Nephron (organoid): ENCODE measurements around the gene TMEM222.
"Not testable (repeated sequence)": the region's sequence is repeated elsewhere in the genome, so short reads cannot be mapped to it uniquely, and the experiment has no call there.

Experiments
- H3K27ac Mint-ChIP-seq, 3 experiments: 2 replicates each; pipeline ENCODE4 v1.8.0; 2020; ENCODE audit warnings: mixed read lengths in 3 of 3, mild to moderate bottlenecking in 2 of 3, moderate library complexity in 1 of 3
- H3K27me3 Mint-ChIP-seq: 2 replicates; pipeline ENCODE4 v1.8.0; 2021; ENCODE audit warnings: low read depth, mild to moderate bottlenecking, moderate library complexity, mixed read lengths
- H3K36me3 Mint-ChIP-seq: 2 replicates; pipeline ENCODE4 v1.8.0; 2020; ENCODE audit warnings: low read depth, mixed read lengths
- H3K4me1 Mint-ChIP-seq: 2 replicates; pipeline ENCODE4 v1.8.0; 2020; ENCODE audit warnings: mixed read lengths
- H3K4me3 Mint-ChIP-seq, 3 experiments: 2 replicates each; pipeline ENCODE4 v1.8.0; 2020; ENCODE audit warnings: mild to moderate bottlenecking in 3 of 3, mixed read lengths in 3 of 3, moderate library complexity in 2 of 3
- H3K9me3 Mint-ChIP-seq: 2 replicates; pipeline ENCODE4 v1.8.0; 2020; ENCODE audit warnings: mixed read lengths
- CTCF ChIP-seq, 3 experiments: fragments of 200-600 bp; sonication (generic); IDR thresholded peaks; one replicate each; pipeline ENCODE4 v1.5.0; 2021; ENCODE audit warnings: antibody characterized with exemption in 3 of 3; ENCODE audit not compliant: unreplicated experiment in 3 of 3

Gene TMEM222

GRCh38 chr1:27321813-27322568 is at the start of gene TMEM222:
TMEM222 (plus strand) TSS chr1:27322163; CDS start chr1:27322198, 35 bp downstream.
- no peaks in the 10 kb centered on the region for H3K9me3 Mint-ChIP-seq
- no peaks in the 10 kb centered on the region for H3K27me3 Mint-ChIP-seq
- peak in 2 of 3 experiments; percentile 11 to 22 for TF ChIP-seq CTCF (IDR thresholded peaks at IDR 0.05; ENCODE audit: unreplicated experiment in 3 of 3)
- peak within 1 kb of the TSS; percentile 96 to 99 (median 97) for H3K4me3 Mint-ChIP-seq
- H3K4me1 Mint-ChIP-seq, result peaks cover 47% of the 10 kb centered on the region
- H3K27ac Mint-ChIP-seq, result peak within 1 kb of the TSS; percentile 93 to 95 (median 95)
- H3K36me3 Mint-ChIP-seq, result peaks cover 16% of the 10 kb centered on the region

GRCh38 chr1:27274204-27274603 is 47.8 kb upstream of the TMEM222 start:
- peaks cover 57% of the 10 kb centered on the region for H3K36me3 Mint-ChIP-seq
- H3K9me3 Mint-ChIP-seq, result peaks cover 17% of the 10 kb centered on the region
- no peaks in the 10 kb centered on the region for H3K27me3 Mint-ChIP-seq
- no peak overlapping the region for H3K27ac Mint-ChIP-seq
- TF ChIP-seq CTCF (IDR thresholded peaks at IDR 0.05; ENCODE audit: unreplicated experiment in 3 of 3), result no peak
- no peaks in the 10 kb centered on the region for H3K4me1 Mint-ChIP-seq
- no peak overlapping the region for H3K4me3 Mint-ChIP-seq

- Mint-ChIP-seq H3K4me1 (no peaks in the 10 kb centered on the region), H3K36me3 (peaks cover 50% of the 10 kb centered on the region), H3K27me3 (no peaks in the 10 kb centered on the region), H3K27ac (no peak overlapping the region), H3K4me3 (no peak overlapping the region), H3K9me3 (peaks cover 17% of the 10 kb centered on the region)
- no peak for TF ChIP-seq CTCF (IDR thresholded peaks at IDR 0.05; ENCODE audit: unreplicated experiment in 3 of 3)
Measured at GRCh38 chr1:27275696-27276095, 46.3 kb upstream of the TMEM222 start.

- H3K36me3 Mint-ChIP-seq, result peaks cover 22% of the 10 kb centered on the region
- H3K4me1 Mint-ChIP-seq, result no peaks in the 10 kb centered on the region
- TF ChIP-seq CTCF (IDR thresholded peaks at IDR 0.05; ENCODE audit: unreplicated experiment in 3 of 3), result peak; percentile 87 to 91 (median 90)
- peaks cover 3% of the 10 kb centered on the region for H3K27me3 Mint-ChIP-seq
- no peaks in the 10 kb centered on the region for H3K9me3 Mint-ChIP-seq
- peak overlapping the region in 1 of 3 experiments; percentile 45 for H3K27ac Mint-ChIP-seq
- no peak overlapping the region for H3K4me3 Mint-ChIP-seq
Measured at GRCh38 chr1:27284425-27285273, 37.3 kb upstream of the TMEM222 start.

- H3K4me3 Mint-ChIP-seq, result no peak overlapping the region
- no peak for TF ChIP-seq CTCF (IDR thresholded peaks at IDR 0.05; ENCODE audit: unreplicated experiment in 3 of 3)
- no peak overlapping the region for H3K27ac Mint-ChIP-seq
- peaks cover 3% of the 10 kb centered on the region for H3K27me3 Mint-ChIP-seq
- peaks cover 27% of the 10 kb centered on the region for H3K36me3 Mint-ChIP-seq
- H3K4me1 Mint-ChIP-seq, result no peaks in the 10 kb centered on the region
- peaks cover 1% of the 10 kb centered on the region for H3K9me3 Mint-ChIP-seq
Measured at GRCh38 chr1:27285274-27285660, 36.7 kb upstream of the TMEM222 start.

- not testable (repeated sequence) for H3K27me3 Mint-ChIP-seq, H3K27ac Mint-ChIP-seq, H3K4me1 Mint-ChIP-seq, H3K9me3 Mint-ChIP-seq, H3K4me3 Mint-ChIP-seq
- H3K36me3 Mint-ChIP-seq, result peaks cover 33% of the 10 kb centered on the region
Measured at GRCh38 chr1:27285821-27286220, 36.1 kb upstream of the TMEM222 start.

- H3K4me1 Mint-ChIP-seq, H3K4me3 Mint-ChIP-seq, H3K9me3 Mint-ChIP-seq, H3K27me3 Mint-ChIP-seq, H3K27ac Mint-ChIP-seq: not testable (repeated sequence)
- peaks cover 36% of the 10 kb centered on the region for H3K36me3 Mint-ChIP-seq
Measured at GRCh38 chr1:27289125-27289524, 32.8 kb upstream of the TMEM222 start.
